HG03439 (cell line): Measurements from ENCODE around the gene MMP21.
A peak's percentile ranks its signal among the peaks of the same experiment; 100 is the strongest.

Experiments used
- ATAC-seq: cut with Tn5 transposase; IDR thresholded peaks from one replicate; pipeline ENCODE4 v1.9.1; 2021; ENCODE audit warnings: mild to moderate bottlenecking, moderate library complexity; ENCODE audit not compliant: unreplicated experiment

Gene MMP21

DNA sequence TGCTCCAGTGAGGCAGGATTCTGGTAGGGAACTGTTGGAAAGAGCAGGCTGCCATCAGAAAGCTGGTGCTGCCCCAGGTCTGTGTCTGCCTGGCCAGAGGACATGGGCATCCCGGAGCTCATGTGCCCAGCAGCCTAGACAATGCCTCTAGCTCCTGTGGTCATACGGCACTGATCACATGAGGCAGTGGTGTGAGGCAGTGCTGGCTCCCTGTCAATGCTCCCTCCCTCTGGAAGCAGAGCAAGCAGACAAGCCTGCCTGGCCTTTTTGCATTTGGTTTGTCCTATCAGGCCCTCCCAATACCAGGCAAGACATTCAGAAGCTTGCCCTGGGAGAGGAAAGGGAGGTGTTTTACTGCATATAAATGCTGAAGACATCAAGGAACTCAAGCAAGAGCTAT lies 19.5 kb upstream of the MMP21 start:
- ATAC-seq, result no peak

- ATAC-seq, result no peak
These were observed 17.0 kb upstream of the MMP21 start for GRCh38 chr10:125792342-125793300.

GRCh38 chr10:125788156-125789034 lies 12.8 kb upstream of the MMP21 start:
- ATAC-seq, result no peak

DNA sequence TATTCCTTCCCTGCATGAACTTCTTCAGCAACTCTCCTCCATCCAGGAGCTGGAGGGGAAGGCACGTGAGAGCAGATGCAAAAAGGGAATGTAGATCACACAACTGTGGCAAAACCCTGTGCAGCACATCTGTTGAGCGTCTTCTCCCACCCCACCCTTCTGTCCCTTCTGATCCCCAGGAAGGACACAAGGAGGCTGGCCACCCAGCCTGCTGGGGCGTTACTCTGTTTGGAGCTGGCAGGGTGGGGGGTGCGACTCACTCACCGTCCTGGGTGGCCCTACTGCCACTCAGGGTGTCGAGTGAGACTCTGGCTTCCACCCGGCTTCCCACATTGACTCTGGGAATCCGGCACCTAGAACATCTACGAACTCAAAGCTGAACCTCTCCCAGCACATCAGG lies 10.2 kb upstream of the MMP21 start:
- no peak for ATAC-seq

GRCh38 chr10:125783957-125784356 lies 8.3 kb upstream of the MMP21 start:
- ATAC-seq, result peak; percentile 46

- ATAC-seq, result no peak
These were observed 7.8 kb upstream of the MMP21 start for GRCh38 chr10:125783408-125783807.

GRCh38 chr10:125782616-125783015 lies 7.0 kb upstream of the MMP21 start:
- ATAC-seq, result no peak

DNA sequence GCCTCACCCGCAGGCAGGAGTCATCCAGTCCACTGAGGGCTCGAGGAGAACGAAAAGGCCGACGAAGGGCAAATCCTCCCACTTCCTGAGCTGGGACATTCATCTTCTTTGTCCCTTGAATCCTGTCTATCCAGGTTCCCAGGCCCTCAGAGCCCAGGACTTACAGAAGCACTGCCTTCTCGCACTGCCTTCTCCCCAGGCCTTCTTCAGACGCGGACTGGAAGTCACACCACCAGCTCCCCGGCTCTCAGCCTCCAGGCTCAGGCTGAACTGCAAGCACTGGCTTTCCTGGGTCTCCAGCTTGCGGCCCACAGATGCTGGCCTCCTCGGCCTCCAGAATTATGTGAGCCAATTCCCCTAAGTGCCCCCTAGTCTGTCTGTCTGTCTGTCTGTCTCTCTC lies 6.4 kb upstream of the MMP21 start:
- no peak for ATAC-seq

- ATAC-seq, result no peak
These were observed 5.8 kb upstream of the MMP21 start for GRCh38 chr10:125781374-125781773.

- ATAC-seq, result no peak
These were observed 4.0 kb upstream of the MMP21 start for GRCh38 chr10:125779403-125780327.

- no peak for ATAC-seq
These were observed 2.9 kb upstream of the MMP21 start for GRCh38 chr10:125778556-125778955.

DNA sequence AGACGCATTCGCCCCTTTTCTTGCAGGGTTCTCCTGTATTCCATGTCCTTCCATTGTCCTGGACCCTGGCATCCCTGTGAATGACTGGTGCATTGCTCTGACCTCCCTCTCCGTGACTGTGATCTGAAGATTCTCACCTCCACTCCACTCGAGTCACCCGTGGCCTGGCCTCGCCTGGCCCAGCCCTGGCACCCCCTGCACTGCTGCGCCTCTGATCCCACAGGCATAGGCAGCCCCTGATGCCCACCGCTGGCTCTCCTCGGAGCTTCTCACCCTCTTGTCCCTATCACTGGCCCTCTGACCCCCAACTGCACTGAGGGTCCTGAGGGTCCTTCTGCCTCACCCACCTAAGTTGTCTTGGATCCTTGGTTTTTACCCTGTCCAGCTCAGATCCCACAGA lies 2.2 kb upstream of the MMP21 start:
- no peak for ATAC-seq

DNA sequence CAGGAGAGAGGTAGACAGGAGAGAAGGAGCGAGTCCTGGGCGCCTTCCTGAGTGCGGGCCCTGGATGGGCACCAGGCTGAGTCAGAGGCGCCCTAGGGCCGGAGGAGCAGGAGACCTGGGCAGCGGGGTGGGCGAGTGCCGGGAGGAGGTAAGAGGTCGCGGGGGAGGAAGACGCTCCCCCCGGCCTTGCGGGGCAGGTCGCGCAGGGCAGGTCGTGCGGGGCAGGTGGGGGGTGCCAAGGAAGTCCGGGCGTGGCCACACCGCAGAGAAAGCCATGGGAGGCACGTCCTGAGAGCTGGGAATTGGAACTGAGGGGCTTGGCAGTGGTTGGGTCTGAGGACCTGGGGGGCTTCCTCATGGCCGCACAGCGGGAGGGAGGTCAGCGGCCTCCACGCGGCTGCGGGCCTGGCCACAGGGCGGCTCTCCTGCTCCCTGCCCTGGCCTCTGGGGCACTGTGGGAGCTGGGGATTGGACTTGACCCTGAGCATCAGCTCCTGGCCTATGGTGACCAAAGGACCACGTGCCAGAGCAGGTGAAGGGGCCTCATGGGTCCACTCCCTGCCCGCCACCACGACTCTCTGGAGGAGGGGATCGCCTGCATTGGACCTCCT lies 935 bp downstream of the MMP21 start:
- no peak for ATAC-seq

DNA sequence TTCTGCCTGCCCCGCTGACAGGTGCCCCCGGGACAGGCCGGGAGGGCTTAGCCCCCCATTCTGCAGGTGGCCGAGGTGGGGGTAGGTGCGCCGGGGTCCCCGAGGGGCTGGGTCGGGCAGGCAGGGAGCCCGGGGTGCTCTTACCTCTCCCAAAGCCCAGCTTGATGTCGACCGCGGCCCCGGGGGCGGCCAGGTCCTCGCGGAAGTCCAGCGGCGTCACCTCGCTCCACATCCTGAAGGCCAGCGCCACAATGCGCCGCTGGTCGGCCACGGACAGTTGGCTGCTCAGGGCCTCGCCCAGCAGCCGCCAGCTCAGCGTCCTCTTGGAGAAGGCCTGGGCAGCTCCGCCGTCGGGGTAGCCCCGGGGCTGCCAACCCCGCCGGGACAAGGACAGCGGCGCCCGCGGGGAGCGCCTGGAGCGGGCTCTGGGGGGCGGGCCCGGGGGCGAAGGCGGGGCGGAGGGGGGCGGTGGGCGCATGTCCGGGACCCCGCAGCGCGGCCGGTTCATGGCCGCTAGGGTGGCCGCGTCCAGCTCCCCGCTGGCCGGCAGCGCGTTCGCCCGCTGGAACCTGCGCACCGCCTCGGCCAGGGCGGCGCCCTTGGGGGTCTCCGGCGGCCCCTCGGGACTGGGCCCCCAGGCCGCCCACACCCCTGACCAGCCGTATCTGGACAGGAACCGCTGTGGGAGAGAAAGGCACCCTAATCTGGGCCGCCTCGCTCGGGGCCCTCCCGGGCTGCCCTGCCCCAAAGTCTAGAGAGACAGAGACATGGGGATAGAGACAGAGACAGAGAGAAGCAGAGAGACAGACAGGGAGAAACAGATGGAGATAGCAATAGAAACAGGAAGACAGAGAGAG lies 1.7 kb downstream of the MMP21 start:
- ATAC-seq, result no peak

DNA sequence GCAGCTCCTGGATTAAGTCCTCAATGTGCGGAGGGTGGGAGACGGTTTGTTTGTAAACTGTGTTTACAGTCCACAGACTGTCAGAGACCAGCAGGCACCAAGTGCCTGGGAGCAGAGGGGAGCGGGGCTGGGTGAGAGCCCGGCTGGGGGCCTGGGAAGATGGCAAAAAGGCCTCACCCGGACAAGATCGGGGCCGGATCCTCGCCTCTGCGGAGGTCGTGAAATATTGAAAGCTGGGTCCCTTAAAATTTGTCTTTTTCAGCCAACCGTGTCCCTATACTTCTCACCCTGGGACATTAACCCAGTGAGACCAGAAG lies 2.8 kb downstream of the MMP21 start:
- ATAC-seq, result no peak

- no peak for ATAC-seq
These were observed 3.3 kb downstream of the MMP21 start for GRCh38 chr10:125772112-125772863.

- no peak for ATAC-seq
These were observed 4.8 kb downstream of the MMP21 start for GRCh38 chr10:125770844-125771243.

DNA sequence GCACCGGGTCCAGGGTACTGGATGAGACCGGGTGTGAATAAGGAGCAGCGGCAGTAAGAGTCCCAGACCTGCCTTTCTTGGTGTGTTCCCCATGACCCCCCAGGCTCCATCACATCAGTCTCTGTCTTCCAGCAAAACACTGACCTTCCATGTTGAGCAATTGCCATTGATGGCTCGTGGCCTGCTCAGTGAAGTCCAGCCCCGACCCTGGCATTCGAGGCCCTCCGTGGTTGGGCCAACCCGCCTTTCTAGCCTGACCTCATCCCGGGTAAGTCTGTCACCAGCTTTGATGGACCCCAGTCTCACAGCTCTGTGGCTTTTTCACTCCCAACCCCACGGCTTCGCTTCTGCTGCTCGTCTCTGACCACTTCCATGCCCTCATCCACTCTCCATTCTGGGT lies 6.4 kb downstream of the MMP21 start:
- no peak for ATAC-seq
